NCI-H345 treated with DMSO at 0.1 percent for 48 hours (cell line): ENCODE data around the gene INSYN1.
"Not testable (repeated sequence)": the region's sequence is repeated elsewhere in the genome, so short reads cannot be mapped to it uniquely, and the experiment has no call there.

ENCODE experiments used
- DNase-seq: peaks from one replicate; lab custom pipeline; 2025; ENCODE audit not compliant: unreplicated experiment; lab: John Stamatoyannopoulos, UW

INSYN1 gene

DNA sequence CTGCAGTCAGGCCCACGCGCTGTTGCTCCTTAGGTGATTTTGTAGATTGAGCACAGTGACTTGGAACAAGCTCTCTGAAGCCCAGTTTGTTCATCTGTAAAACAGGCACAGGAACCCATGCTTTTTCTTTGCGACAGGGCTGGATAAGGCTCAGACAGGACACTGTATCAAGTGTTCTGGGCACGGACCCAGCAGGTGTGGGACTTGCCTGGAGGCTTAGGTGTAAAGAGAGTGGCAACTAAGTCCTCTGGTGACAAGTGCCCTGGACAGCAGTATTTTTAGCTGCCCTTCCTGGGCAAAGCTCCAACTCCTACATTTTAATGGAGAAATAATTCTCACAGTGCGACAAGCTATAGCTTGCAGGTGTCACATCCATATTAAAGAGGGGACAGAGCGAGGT is 36.7 kb downstream of the INSYN1 start:
- peak; percentile 16 for DNase-seq

DNA sequence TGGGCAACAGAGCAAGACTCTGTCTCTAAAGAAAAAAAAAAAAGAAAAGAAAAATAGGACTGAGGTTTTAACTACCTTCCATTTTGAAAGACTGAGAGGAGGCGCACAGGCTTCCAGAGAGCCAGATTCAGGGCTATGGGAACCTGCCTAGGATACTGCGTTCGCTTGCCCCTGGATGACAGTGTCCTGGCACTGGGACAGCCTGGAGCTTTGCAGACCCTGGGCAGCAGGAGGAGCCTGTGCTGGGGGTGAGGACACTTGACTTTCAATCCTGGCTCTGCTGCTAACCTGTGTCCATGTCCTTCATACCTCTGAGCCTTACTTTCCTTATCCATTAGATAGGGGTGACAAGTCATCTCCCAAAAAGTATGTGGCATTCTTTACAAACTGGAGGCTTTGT is 37.7 kb downstream of the INSYN1 start:
- no peak for DNase-seq

DNA sequence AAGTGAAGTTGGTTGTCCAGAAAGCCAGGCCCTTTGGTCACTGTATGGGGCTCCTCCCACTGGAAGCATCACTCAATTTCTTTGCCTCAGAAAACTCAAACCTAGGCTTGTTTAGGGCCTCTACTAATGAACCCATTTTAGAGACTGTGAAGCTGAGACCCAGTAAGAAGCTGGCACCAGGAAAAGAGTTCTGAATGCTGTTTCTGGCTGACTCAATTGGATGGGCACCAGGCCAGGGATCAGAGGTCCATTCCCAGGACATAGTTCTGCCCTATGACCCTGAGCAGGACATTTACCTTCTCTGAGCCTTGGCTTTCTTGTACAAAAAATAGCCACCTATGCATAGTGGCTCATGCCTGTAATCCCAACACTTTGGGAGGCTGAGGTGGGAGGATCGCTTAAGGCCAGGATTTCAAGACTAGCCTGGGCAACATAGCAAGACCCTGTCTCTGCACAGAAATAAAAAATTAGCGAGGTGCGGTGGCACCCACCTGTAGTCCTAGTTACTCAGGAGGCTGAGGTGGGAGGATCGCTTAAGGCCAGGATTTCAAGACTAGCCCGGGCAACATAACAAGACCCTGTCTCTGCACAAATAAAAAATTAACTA is 38.4 kb downstream of the INSYN1 start:
- DNase-seq, result no peak

DNA sequence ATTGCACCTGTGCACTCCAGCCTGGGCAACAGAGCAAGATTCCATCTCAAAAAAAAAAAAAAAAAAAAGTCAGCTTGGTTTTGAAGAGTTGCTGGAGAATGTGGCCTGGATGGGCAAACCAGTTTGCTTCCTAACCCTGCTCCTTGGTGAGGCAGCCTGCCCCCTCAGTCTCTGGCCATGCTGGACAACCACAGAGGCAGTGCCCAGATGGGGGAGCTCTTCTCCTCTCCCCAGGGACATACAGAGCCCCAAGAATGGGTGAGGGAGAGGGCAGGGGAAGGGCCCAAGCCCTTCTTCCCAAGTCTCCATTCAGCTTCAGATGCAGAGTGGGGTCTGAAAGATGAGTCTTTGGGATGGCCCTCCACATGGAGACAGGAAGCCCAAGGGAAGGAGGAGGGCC is 41.0 kb downstream of the INSYN1 start:
- DNase-seq, result no peak

DNA sequence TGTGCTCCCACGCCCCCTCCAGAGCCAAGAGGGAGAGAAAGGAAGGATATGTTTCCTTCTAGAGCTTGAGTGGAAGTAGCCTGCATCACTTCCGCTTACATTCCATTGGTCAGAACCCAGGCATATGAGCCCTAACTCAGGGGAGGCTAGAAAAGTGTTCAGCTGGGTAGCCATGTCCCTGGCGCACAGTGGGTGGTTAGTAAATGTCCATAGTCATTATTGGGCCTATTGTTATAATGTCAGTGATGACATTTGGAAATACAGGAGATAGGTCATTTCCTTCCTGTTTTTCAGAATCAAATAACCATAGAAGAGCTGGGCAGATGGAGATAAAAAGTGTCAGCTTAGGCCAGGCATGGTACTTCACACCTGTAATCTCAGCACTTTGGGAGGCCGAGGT is 41.6 kb downstream of the INSYN1 start:
- no peak for DNase-seq

DNA sequence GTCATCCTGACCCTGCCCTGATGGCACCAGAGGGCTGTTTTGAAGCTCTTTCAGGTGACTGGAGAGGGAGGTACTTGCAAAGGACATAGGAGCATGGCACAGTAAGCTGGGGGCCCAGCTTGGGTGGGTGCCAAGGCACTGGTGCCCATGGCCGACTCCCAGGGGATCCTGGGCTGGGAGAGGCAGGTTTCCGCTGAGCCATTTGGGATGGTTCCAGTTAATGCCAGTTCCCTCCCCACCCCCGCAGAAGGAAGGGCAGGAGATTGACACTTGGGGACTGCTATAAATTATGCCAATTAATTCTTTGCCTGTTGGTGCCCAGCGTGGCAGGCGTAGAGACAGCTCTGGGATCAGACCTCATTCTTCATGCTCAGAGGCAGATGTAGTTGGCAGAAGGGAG is 42.8 kb downstream of the INSYN1 start:
- DNase-seq, result no peak

DNA sequence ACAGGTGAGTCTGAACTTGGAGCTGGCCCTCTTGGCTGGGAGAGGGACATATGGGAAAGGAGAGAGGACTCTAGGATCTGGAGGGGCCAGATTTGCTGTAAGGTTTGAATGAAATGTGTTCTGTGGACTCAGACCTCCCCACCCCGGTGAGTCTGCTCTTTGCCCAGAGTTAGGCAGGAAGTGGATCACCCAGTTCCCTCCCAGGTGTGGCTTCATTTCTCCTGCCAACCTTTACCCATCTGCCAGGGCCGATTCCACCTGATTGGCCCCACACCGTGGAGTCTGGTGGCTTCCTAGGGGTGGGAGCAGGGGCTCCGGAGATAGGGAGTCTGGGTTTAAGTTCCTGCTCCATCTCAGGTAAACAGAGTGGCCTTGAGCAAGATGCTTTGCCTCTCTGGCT is 43.5 kb downstream of the INSYN1 start:
- no peak for DNase-seq

DNA sequence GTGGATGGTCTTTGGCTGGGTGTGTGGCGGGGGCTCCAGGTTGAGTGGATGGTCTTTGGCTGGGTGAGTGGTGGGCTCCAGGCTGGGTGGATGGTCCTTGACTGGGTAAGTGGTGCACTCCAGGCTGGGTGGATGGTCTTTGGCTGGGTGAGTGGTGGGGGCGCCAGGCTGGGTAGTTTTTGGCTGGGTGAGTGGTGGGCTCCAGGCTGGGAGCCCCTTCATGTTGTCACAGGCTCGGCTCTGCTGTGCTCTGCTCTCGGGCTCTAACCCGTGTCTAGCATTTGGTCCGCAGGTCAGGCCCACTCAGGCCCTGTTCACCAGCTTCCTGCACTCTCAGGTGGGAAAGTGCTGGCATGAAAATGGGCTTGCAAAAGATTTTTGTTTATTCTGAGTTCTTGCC is 43.9 kb downstream of the INSYN1 start:
- no peak for DNase-seq

DNA sequence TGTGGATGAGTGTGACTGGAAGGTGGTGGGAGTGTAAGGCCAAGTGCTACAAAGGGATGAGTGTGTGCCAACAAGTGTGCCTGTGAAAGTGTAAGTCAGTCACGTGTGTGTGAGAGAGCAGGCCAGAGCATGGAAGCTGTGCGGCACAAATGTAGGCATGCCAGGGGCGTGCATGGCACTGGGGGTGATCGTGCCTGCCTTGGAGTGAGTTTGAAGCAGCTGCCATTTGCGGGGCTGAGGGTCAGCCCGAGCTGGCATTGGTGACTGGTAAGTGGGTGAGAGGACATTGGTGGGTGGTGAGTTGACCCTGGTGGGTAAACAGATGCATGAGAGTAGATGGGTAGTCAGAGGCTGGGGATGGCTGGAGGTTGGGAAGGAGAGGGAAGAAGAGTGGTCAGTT is 44.5 kb downstream of the INSYN1 start:
- DNase-seq, result no peak

DNA sequence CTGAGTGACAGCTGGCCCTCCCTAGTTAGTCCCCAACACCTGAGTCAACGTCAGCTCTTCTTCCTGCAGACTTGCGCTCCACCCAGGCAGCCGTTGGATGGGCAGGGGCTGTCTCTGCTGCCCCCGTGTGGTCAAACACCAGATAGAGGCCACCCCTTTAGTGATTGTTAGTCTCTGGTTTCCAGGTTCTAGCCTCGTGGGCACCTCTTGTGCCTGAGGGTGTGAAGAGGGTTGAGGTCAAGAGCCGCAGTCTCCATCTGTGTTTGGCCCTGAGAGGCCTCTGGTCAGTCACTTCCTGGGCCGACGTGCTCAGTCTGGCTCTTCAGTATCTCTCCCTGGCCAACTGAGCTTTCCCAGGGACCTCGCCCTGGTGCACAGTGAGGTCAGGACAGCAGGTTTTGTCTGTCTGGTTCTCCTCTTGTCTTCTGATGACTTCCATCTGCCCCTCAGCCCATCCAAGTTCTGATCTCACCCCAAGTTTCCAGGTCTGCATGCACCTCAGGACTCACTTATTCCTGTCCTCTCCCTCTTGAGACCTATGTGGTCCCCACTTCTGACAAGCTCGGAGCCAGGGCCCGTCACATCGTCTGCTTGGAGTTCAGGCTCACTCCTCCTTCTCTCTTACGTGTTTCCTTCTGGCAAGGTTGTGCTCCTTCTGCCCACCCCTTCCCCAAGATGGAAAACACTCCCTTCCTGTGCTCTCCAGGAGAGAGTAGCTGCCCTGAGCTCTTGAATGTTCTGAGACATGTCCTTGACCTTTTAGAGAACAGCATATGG is 48.1 kb downstream of the INSYN1 start:
- DNase-seq, result no peak

DNA sequence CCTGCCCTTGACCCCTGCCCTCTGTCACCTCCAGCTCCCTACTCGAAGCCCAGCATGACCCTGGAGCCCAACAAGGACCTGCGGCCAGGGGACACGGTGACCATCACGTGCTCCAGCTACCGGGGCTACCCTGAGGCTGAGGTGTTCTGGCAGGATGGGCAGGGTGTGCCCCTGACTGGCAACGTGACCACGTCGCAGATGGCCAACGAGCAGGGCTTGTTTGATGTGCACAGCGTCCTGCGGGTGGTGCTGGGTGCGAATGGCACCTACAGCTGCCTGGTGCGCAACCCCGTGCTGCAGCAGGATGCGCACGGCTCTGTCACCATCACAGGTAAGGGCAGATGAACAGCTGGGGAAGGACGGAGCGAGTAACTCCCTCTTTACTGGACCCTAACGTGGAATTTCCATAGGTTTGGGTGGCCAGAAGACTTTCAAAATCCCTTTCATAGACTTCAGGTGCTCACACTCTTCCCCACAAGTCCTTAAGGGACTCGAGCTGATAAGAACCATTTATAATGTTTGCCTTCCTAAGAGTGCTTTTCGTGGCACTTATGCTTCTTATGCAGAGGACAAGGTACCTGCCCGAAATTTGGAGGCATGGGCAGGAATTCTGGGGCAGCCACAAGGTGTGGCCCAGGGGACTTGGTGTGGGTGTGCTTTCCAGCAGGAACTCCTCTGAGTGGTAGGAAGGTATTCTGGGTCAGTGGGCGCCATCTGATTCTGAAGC is 48.8 kb downstream of the INSYN1 start:
- not testable (repeated sequence) for DNase-seq

DNA sequence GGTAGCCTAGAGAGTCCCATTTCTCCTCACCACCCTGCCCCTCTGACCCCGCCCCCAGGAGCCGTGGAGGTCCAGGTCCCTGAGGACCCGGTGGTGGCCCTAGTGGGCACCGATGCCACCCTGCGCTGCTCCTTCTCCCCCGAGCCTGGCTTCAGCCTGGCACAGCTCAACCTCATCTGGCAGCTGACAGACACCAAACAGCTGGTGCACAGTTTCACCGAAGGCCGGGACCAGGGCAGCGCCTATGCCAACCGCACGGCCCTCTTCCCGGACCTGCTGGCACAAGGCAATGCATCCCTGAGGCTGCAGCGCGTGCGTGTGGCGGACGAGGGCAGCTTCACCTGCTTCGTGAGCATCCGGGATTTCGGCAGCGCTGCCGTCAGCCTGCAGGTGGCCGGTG is 49.5 kb downstream of the INSYN1 start:
- DNase-seq, result not testable (repeated sequence)

DNA sequence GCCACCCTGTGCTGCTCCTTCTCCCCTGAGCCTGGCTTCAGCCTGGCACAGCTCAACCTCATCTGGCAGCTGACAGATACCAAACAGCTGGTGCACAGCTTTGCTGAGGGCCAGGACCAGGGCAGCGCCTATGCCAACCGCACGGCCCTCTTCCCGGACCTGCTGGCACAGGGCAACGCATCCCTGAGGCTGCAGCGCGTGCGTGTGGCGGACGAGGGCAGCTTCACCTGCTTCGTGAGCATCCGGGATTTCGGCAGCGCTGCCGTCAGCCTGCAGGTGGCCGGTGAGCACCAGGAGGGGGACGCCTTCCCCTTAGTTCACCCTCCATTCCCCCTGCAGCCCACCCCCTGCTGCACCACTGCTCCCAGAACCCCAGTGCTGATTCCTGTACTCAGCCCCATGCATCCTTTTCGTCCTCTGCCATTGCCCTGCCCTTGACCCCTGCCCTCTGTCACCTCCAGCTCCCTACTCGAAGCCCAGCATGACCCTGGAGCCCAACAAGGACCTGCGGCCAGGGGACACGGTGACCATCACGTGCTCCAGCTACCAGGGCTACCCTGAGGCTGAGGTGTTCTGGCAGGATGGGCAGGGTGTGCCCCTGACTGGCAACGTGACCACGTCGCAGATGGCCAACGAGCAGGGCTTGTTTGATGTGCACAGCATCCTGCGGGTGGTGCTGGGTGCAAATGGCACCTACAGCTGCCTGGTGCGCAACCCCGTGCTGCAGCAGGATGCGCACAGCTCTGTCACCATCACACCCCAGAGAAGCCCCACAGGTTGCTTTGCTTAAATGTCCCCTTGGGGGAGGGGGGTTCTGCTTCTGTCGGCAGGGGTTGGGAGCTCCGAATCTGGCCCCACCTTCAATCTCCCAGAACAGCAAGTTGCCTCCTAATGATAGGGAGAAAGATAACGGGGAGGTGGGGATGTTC is 50.6 kb downstream of the INSYN1 start:
- DNase-seq, result not testable (repeated sequence)

DNA sequence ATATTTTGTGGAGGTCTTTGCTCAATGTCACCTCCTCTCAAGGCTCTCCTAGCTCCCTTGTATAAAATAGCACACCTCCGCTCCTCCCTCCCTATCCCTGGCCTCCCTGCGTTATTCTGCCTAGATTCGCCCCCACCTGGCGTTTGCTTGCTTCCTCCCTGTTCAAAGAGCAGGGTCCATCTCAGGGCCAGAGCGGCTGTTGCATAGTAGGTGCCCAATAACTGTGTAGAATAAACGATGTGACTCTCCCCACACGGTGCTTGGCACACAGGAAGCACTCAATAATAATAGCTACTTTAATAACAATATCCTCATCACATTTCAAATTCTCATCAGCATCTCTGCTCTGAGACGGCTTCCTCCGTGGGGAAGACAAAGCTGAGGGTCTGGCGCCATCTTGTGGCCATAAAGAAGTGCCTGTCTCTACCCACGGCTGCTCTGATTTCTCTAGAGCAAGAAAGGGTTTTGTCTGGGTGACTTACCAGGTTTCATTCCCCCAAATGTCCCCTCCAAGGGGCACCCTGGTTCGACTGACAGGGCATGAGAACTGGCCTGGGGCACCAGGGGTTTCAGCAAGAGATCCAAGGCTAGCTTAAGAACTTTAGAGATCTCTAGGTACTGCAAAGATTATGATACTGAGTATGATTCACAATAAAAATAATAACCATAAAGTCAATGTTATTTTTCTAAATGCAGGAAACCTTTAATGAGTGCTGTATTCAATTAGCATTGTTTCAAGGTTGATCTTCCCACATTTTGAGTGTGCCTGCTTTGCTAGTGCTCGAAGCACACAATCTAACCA is 52.9 kb downstream of the INSYN1 start:
- DNase-seq, result peak; percentile 35

DNA sequence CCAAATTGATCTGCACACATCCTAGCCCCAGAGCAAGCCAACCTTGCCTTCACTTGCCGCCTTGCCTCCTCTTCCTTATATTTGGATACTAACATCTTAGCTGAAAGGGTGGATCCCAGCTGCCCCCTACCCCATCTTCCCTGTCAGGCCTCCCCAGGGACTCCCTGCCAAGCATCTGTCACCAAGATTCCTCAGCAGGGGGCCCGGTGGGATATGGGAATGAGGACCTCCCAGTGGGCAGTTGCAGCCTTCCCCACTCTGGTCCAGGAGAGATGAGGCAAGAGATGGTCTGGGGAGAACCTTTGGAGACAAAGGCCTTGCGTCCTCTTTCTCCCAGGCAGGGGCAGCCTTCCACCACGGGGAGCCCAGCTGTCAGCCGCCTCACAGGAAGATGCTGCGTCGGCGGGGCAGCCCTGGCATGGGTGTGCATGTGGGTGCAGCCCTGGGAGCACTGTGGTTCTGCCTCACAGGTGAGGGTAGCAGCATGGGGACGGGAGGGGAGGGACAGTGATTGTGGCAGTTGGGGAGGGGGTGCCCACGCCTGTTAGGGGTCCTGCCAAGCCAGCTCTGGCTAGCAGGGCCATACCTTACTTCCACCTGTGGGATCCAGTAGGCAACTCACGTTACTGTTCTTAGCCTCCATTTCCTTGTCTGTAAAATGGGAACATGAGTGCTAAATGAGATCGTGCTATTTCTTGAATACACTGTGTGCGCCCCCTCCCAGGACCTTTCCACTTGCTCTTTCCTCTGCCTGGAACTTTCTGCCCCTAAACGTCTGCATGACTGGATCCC is 53.7 kb downstream of the INSYN1 start:
- DNase-seq, result no peak

DNA sequence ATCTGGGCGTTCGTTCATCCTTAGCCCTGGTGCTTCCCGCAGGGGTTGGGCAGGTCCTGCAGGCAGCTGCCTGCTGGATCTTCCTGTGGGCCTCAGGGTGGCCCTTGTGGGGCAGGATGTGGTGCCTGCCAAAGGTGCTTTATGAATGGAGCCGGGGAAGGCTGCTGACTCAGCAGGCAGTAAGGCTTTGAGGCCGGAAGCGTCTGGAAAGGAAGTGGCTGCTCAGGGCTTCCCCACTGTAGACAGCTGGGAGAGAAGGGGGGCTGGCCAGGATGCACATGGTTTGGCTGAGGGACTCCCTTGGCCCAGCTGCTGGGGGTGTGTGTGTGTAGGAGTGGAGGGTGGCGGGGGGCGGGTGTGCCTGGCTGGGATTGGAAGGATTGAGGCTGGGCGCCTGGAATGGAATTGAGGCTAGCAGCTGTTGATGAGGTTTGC is 56.1 kb downstream of the INSYN1 start:
- DNase-seq, result no peak

DNA sequence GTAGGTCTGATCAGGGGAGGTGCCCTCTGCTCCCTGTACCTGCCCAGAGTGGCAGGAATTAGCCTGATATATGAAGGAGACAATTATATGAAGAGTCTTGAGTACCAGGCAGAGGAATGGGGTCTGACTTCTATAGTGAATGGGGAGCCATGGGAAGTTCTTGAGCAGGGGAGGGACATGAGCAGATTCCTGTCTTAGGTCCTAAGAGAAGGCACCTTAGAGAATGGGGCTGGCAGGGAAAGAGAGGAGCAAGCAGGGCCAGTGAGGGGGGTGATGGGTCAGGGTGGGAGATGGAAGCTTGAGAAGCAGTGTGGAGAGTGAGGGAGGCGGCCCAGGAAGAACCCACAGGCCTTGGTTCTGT is 56.5 kb downstream of the INSYN1 start:
- DNase-seq, result no peak

DNA sequence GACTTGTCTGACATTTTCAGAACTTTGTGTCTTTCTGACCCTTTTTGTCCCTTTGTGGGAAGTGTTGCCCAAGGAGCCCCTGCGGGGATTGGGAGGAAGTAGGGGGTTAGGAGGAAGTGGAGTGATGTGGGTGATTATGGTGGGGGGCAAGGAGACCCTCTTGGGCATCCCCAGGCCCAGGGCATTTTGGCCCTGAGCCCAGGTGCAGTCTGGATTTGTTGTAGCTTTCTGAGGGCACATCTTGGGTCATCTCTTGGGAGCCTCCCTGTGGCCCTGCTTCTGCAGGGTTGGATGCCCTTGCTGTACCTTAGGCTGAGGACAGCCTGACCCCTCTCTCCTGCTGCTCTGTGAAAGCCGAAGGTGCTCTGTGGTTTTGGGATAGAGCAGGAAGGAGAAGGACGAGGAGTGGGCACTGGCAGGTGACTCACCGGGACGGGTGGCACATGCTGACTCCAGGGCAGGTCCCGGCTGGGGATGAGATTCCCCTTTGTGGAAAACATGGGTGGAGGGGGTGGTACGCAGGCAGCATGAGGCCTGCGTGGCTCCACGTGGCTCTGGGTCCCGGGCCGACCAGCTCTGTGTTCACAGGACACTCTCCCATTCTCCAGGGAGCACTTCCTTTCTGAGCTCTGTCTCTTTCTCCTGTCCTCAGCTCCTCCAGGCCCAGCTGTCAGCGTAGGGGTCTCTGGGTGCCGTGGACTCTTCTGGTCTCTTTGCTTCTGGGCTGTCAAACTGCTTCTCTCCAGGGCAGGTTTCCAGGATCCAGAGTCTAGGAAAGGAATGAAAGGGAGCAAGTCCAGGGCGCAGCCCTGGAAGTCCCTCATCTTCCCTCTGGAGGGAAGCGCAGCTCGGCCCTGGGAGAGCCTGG is 57.1 kb downstream of the INSYN1 start:
- DNase-seq, result no peak

DNA sequence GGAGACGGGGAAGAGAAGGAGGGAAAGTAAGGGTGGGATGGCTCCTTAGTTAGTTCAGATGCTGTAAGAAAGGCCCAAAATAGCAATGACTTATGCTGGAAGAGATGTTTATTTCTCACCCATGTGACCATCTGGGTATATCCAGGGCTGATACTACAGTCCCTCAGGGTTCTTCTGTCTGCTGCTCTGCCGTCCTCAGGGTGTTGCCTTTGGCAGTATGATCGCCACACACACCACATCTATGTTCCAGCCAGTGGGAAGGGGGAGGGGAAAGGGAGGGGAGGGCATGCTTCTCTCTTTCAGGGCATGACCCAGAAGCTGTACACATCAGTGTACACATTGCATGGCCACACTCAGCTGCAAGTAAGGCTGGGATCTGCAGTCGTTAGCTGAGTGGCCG is 58.7 kb downstream of the INSYN1 start:
- no peak for DNase-seq
